K562 (cell line): ENCODE results near the gene SCAP. TPM values are rescaled to one million over a fixed set of nuclear protein-coding genes. Genes with fewer than 3 reads are reported as not detected.

Experiments used
- CAMTA2 ChIP-seq: fragments of 250-450 bp; sonication (Bioruptor Pico); conservative IDR thresholded peaks from 2 replicates; pipeline ENCODE4 v1.5.1; 2022
- CHCHD3 ChIP-seq: fragments of 250-450 bp; sonication (Bioruptor Pico); IDR thresholded peaks from 2 replicates; pipeline ENCODE4 v2.1.2; 2022; ENCODE audit warnings: mild to moderate bottlenecking
- CREBBP ChIP-seq: IDR thresholded peaks from one replicate; pipeline ENCODE4 v1.6.1; 2012; ENCODE audit warnings: low read depth, mild to moderate bottlenecking, control low read depth, inconsistent platforms, low read length
- DNMT1 ChIP-seq: fragments of 450-650 bp; IDR thresholded peaks from 2 replicates; pipeline ENCODE4 v1.6.1; 2016; ENCODE audit warnings: antibody characterized with exemption, mild to moderate bottlenecking
- HDAC3 ChIP-seq: fragments of 450-650 bp; IDR thresholded peaks from 2 replicates; pipeline ENCODE4 v1.6.1; 2018; ENCODE audit warnings: borderline replicate concordance, mild to moderate bottlenecking, moderate library complexity; ENCODE audit not compliant: partially characterized antibody
- HLTF ChIP-seq: fragments of 450-650 bp; IDR thresholded peaks from 2 replicates; pipeline ENCODE4 v1.6.1; 2016
- HOXB6 ChIP-seq: fragments of 250-450 bp; sonication (Bioruptor Pico); IDR thresholded peaks from 2 replicates; pipeline ENCODE4 v1.5.1; 2022; ENCODE audit warnings: mild to moderate bottlenecking, borderline replicate concordance
- ILF3 ChIP-seq: fragments of 450-650 bp; IDR thresholded peaks from 2 replicates; pipeline ENCODE4 v1.6.1; 2018; ENCODE audit warnings: antibody characterized with exemption, mild to moderate bottlenecking, moderate library complexity, borderline replicate concordance
- MAFF ChIP-seq: IDR thresholded peaks from 2 replicates; pipeline ENCODE4 v1.6.1; 2012; ENCODE audit warnings: low read length, improper control_type of control experiment
- NUFIP1 ChIP-seq: fragments of 450-650 bp; IDR thresholded peaks from 2 replicates; pipeline ENCODE4 v1.6.1; 2018; ENCODE audit not compliant: partially characterized antibody
- POU5F1 ChIP-seq: fragments of 150-350 bp; IDR thresholded peaks from 2 replicates; pipeline ENCODE4 v1.6.1; 2014; ENCODE audit warnings: borderline replicate concordance, low read length, low read depth, mild to moderate bottlenecking; ENCODE audit not compliant: partially characterized antibody
- PTBP1 ChIP-seq: fragments of 200-400 bp; formaldehyde crosslinking; IDR thresholded peaks from 2 replicates; pipeline ENCODE4 v1.6.1; 2017; ENCODE audit warnings: low read depth, low read length
- RBM17 ChIP-seq: fragments of 200-400 bp; formaldehyde crosslinking; IDR thresholded peaks from 2 replicates; pipeline ENCODE4 v1.6.1; 2017; ENCODE audit warnings: low read depth, mild to moderate bottlenecking, low read length, borderline replicate concordance
- SAFB2 ChIP-seq: fragments of 200-400 bp; formaldehyde crosslinking; IDR thresholded peaks from 2 replicates; pipeline ENCODE4 v1.6.1; 2018; ENCODE audit warnings: borderline replicate concordance, low read length, low read depth, moderate library complexity; ENCODE audit not compliant: severe bottlenecking
- SPI1 ChIP-seq: IDR thresholded peaks from 2 replicates; pipeline ENCODE4 v1.6.1; 2011; ENCODE audit warnings: low read depth, low read length, control low read depth, borderline replicate concordance
- ZNF124 ChIP-seq: sonication (generic); formaldehyde crosslinking; IDR thresholded peaks from 2 replicates; pipeline ENCODE4 v1.8.1; 2022; ENCODE audit warnings: missing genetic modification reagents
- ZNF431 ChIP-seq: sonication (generic); formaldehyde crosslinking; IDR thresholded peaks from 2 replicates; pipeline ENCODE4 v1.8.0; 2022; ENCODE audit warnings: mild to moderate bottlenecking, missing genetic modification reagents
- ZNF695 ChIP-seq: fragments of 450-650 bp; formaldehyde crosslinking; IDR thresholded peaks from 2 replicates; pipeline ENCODE4 v1.4.0; 2020; ENCODE audit warnings: mild to moderate bottlenecking, moderate library complexity
- ZZZ3 ChIP-seq: fragments of 450-650 bp; IDR thresholded peaks from 2 replicates; pipeline ENCODE4 v1.6.1; 2016; ENCODE audit warnings: antibody characterized with exemption, mild to moderate bottlenecking, moderate library complexity
- polyA plus RNA-seq, 8 experiments: library from polyadenylated mRNA; depleted of rRNA in 4 of 8; stranded (reverse) in 5 of 8; unstranded in 3 of 8; fragments of >200 nt; fragmentation: Nextera tagmentation in 2 of 8; fragmentation: Illumina TruSeq in 1 of 8; extraction: Ambion mirVana in 2 of 8; extraction: Trizol in 1 of 8; gene quantifications; 2 replicates each; pipeline versions ENCODE4 v1.2.1 to v1.2.3, GENCODE V29; 2011 to 2014; ENCODE audit warnings: inconsistent platforms in 1 of 8, missing spikeins in 1 of 8
- total RNA-seq, 7 experiments: library from RNA; depleted of rRNA in 6 of 7; stranded (reverse); fragments of >200 nt in 6 of 7; fragmentation: Illumina TruSeq in 2 of 7; extraction: Trizol in 2 of 7; gene quantifications; 2 replicates each; pipeline versions ENCODE4 v1.2.1 to v1.2.3, GENCODE V29; 2011 to 2021; ENCODE audit warnings: low replicate concordance in 1 of 7
- TF ChIP-seq, protein P1 (sequence below): fragments of 250-450 bp; sonication (Bioruptor Pico); IDR thresholded peaks from 2 replicates; pipeline ENCODE4 v1.4.0; 2020
- TF ChIP-seq, protein P2 (sequence below): fragments of 450-650 bp; IDR thresholded peaks from 2 replicates; pipeline ENCODE4 v1.6.1; 2016
- TF ChIP-seq, protein P3 (sequence below): sonication (generic); formaldehyde crosslinking; IDR thresholded peaks from 2 replicates; pipeline ENCODE4 v1.8.0; 2022; ENCODE audit warnings: mild to moderate bottlenecking, missing genetic modification reagents
- TF ChIP-seq, protein P4 (sequence below): fragments of 150-350 bp; conservative IDR thresholded peaks from 2 replicates; pipeline ENCODE4 v1.6.1; 2014; ENCODE audit warnings: low read length

SCAP gene
- total and polyA plus RNA-seq, 9 of the 15 experiments (the other 6 are each of a cell fraction or from before 2014, with no cell fraction given), result 2.6 to 104 (median 37.8) TPM

DNA sequence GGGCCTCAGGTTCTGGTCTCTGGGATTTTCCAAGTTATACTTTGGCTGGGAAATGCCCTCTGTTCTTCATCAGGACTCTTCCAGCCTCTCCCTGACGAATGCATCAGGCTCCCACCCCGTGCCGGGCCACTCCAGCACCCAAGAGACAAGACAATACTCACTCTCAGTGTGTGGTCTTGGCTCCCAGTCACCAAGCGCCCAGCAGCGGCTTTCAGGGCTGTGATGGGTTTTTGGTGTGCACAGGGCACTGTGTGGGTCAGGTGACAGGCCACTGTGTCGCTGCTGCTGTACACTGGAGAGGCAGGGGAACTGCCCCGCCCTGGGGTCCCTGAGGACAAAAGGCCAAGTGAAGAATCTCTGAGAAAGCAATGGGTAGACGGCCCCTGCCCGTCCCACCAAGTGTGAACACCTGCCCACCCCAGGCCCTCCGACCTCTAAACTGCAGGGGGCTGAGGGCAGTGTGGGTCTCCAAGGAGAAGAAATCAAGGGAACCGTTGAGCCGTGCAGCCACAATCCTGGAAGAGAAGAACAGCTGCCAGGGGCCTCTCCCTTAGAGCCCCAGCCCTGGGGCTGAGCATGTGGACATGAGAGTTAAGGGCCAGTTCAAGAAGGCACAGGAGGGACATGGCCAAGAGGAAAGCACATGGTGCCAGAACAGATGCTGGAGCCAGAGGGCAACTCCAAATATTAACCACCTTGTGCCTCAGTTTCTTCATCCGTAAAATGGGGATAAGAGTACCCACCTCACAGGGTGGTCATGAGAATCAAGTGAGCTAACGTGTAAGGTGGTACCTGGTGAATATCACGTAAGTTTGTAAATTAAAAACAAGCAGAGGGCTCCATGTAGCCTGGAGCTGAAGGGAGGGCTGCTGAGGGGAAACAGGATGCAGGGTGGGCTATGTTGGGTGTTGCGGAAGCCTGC, 60.8 kb downstream of the SCAP start (continued):
- TF ChIP-seq CREBBP, result no peak
- TF ChIP-seq HDAC3, result no peak
- TF ChIP-seq SAFB2, result no peak
- no peak for TF ChIP-seq CAMTA2 (CRISPR knock-in tag)
- no peak for TF ChIP-seq ZZZ3
- TF ChIP-seq, protein P1, sequence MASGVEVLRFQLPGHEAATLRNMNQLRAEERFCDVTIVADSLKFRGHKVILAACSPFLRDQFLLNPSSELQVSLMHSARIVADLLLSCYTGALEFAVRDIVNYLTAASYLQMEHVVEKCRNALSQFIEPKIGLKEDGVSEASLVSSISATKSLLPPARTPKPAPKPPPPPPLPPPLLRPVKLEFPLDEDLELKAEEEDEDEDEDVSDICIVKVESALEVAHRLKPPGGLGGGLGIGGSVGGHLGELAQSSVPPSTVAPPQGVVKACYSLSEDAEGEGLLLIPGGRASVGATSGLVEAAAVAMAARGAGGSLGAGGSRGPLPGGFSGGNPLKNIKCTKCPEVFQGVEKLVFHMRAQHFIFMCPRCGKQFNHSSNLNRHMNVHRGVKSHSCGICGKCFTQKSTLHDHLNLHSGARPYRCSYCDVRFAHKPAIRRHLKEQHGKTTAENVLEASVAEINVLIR (CRISPR knock-in tag), result no peak
- no peak for TF ChIP-seq SPI1
- no peak for TF ChIP-seq RBM17
- no peak for TF ChIP-seq ZNF124 (CRISPR knock-in tag)
- TF ChIP-seq, protein P2, sequence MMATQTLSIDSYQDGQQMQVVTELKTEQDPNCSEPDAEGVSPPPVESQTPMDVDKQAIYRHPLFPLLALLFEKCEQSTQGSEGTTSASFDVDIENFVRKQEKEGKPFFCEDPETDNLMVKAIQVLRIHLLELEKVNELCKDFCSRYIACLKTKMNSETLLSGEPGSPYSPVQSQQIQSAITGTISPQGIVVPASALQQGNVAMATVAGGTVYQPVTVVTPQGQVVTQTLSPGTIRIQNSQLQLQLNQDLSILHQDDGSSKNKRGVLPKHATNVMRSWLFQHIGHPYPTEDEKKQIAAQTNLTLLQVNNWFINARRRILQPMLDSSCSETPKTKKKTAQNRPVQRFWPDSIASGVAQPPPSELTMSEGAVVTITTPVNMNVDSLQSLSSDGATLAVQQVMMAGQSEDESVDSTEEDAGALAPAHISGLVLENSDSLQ, result no peak
- TF ChIP-seq ILF3, result no peak
- TF ChIP-seq NUFIP1, result no peak
- TF ChIP-seq, protein P3, sequence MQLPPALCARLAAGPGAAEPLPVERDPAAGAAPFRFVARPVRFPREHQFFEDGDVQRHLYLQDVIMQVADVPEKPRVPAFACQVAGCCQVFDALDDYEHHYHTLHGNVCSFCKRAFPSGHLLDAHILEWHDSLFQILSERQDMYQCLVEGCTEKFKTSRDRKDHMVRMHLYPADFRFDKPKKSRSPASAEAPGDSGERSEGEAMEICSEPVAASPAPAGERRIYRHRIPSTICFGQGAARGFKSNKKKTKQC (CRISPR knock-in tag), result no peak
- no peak for TF ChIP-seq DNMT1
- TF ChIP-seq, protein P4, sequence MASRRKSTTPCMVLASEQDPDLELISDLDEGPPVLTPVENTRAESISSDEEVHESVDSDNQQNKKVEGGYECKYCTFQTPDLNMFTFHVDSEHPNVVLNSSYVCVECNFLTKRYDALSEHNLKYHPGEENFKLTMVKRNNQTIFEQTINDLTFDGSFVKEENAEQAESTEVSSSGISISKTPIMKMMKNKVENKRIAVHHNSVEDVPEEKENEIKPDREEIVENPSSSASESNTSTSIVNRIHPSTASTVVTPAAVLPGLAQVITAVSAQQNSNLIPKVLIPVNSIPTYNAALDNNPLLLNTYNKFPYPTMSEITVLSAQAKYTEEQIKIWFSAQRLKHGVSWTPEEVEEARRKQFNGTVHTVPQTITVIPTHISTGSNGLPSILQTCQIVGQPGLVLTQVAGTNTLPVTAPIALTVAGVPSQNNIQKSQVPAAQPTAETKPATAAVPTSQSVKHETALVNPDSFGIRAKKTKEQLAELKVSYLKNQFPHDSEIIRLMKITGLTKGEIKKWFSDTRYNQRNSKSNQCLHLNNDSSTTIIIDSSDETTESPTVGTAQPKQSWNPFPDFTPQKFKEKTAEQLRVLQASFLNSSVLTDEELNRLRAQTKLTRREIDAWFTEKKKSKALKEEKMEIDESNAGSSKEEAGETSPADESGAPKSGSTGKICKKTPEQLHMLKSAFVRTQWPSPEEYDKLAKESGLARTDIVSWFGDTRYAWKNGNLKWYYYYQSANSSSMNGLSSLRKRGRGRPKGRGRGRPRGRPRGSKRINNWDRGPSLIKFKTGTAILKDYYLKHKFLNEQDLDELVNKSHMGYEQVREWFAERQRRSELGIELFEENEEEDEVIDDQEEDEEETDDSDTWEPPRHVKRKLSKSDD, result no peak
- TF ChIP-seq PTBP1, result 0 out of 2 replicates have a peak, but pooled peaks have one; percentile 46
- no peak for TF ChIP-seq POU5F1
- TF ChIP-seq CHCHD3 (CRISPR knock-in tag), result no peak
- no peak for TF ChIP-seq HOXB6 (CRISPR knock-in tag)
- no peak for TF ChIP-seq ZNF431 (CRISPR knock-in tag)
- TF ChIP-seq HLTF, result no peak
- TF ChIP-seq ZNF695 (CRISPR knock-in tag), result no peak
- no peak for TF ChIP-seq MAFF
